Mesendoderm (in vitro differentiated cells): ENCODE data around the gene ALDH1L2.

Source experiments
- DNase-seq: peaks from one replicate; pipeline ENCODE4 v3.0.0; 2013
- H2AK5ac ChIP-seq: 2 replicates; pipeline ENCODE4 v1.6.1; 2013; ENCODE audit warnings: low read length, inconsistent platforms
- H2BK120ac ChIP-seq: 2 replicates; pipeline ENCODE4 v1.6.1; 2013; ENCODE audit warnings: low read depth, mild to moderate bottlenecking, low read length, moderate library complexity, mixed read lengths
- H2BK15ac ChIP-seq: replicated peaks from 2 replicates; pipeline ENCODE4 v1.6.1; 2013; ENCODE audit warnings: low read depth, mild to moderate bottlenecking, moderate library complexity
- H2BK5ac ChIP-seq: 2 replicates; pipeline ENCODE4 v1.6.1; 2013; ENCODE audit warnings: low read length, inconsistent platforms
- H3K18ac ChIP-seq: 2 replicates; pipeline ENCODE4 v1.6.1; 2013; ENCODE audit warnings: mild to moderate bottlenecking, low read length, mixed read lengths
- H3K23ac ChIP-seq: one replicate; pipeline ENCODE4 v1.6.1; 2013; ENCODE audit warnings: low read length
- H3K27ac ChIP-seq: 2 replicates; pipeline ENCODE4 v1.5.1; 2013; ENCODE audit warnings: low read depth, mild to moderate bottlenecking, inconsistent platforms, low read length, moderate library complexity
- H3K27me3 ChIP-seq: 2 replicates; pipeline ENCODE4 v1.6.1; 2013; ENCODE audit warnings: low read length, control low read depth, mild to moderate bottlenecking, inconsistent platforms; ENCODE audit not compliant: insufficient read depth, poor library complexity
- H3K36me3 ChIP-seq: 2 replicates; pipeline ENCODE4 v1.6.1; 2013; ENCODE audit warnings: low read length, inconsistent platforms; ENCODE audit not compliant: control insufficient read depth, insufficient read depth
- H3K4ac ChIP-seq: one replicate; pipeline ENCODE4 v1.6.1; 2013; ENCODE audit warnings: low read depth, mild to moderate bottlenecking, low read length, moderate library complexity
- H3K4me1 ChIP-seq: 2 replicates; pipeline ENCODE4 v1.6.1; 2013; ENCODE audit warnings: low read depth, low read length, inconsistent platforms; ENCODE audit not compliant: control insufficient read depth
- H3K4me2 ChIP-seq: 2 replicates; pipeline ENCODE4 v1.6.1; 2013; ENCODE audit warnings: low read length
- H3K4me3 ChIP-seq: 2 replicates; pipeline ENCODE4 v1.5.1; 2013; ENCODE audit warnings: mild to moderate bottlenecking, low read length
- H3K56ac ChIP-seq: one replicate; pipeline ENCODE4 v1.6.1; 2013; ENCODE audit warnings: low read length
- H3K79me1 ChIP-seq: 2 replicates; pipeline ENCODE4 v1.6.1; 2013; ENCODE audit warnings: low read length, inconsistent platforms
- H3K79me2 ChIP-seq: 2 replicates; pipeline ENCODE4 v1.6.1; 2013; ENCODE audit warnings: mild to moderate bottlenecking, low read length; ENCODE audit not compliant: control insufficient read depth, insufficient read depth
- H3K9ac ChIP-seq: 2 replicates; pipeline ENCODE4 v1.6.1; 2013; ENCODE audit warnings: low read length, inconsistent platforms
- H4K5ac ChIP-seq: one replicate; pipeline ENCODE4 v1.6.1; 2013; ENCODE audit warnings: low read length
- H4K8ac ChIP-seq: one replicate; pipeline ENCODE4 v1.6.1; 2013; ENCODE audit warnings: low read depth, mild to moderate bottlenecking, control low read depth, low read length, moderate library complexity
- WGBS: extraction: QIAGEN DNeasy Blood & Tissue Kit; methylation state at CpG from one replicate; pipeline ENCODE4 v1.1.7; 2013; ENCODE audit warnings: low lambda C conversion rate, missing lambda C conversion rate; ENCODE audit not compliant: insufficient coverage; ENCODE audit errors: extremely low coverage; 5-methylcytosine and 5-hydroxymethylcytosine counted together

Gene ALDH1L2

GRCh38 chr12:105057174-105057573 lies 27.1 kb downstream of the ALDH1L2 start:
- Histone ChIP-seq H3K23ac (no peak overlapping the region), H3K4ac (no peak overlapping the region), H3K4me2 (no peak overlapping the region), H3K4me1 (no peaks in the 10 kb centered on the region), H3K27ac (no peak overlapping the region), H3K56ac (no peak overlapping the region), H3K27me3 (no peaks in the 10 kb centered on the region), H3K18ac (no peak overlapping the region), H4K5ac (no peak overlapping the region), H2BK15ac (no peak overlapping the region), H3K36me3 (peaks cover 2% of the 10 kb centered on the region), H3K79me2 (no peaks in the 10 kb centered on the region), H4K8ac (no peak overlapping the region), H3K9ac (no peak overlapping the region), H2BK5ac (no peak overlapping the region), H2AK5ac (no peak overlapping the region), H3K4me3 (no peak overlapping the region), H3K79me1 (no peaks in the 10 kb centered on the region), H2BK120ac (no peak overlapping the region)
- WGBS = no CpG with 5 or more reads among the region's 2 CpGs
- no peak for DNase-seq

- Histone ChIP-seq H3K36me3 (no peaks in the 10 kb centered on the region), H2BK15ac (no peak overlapping the region), H3K79me1 (no peaks in the 10 kb centered on the region), H3K27me3 (no peaks in the 10 kb centered on the region), H3K4me2 (no peak overlapping the region), H2AK5ac (no peak overlapping the region), H3K9ac (no peak overlapping the region), H3K56ac (no peak overlapping the region), H2BK120ac (no peak overlapping the region), H3K4ac (no peak overlapping the region), H2BK5ac (no peak overlapping the region), H3K79me2 (no peaks in the 10 kb centered on the region), H4K8ac (no peak overlapping the region), H3K4me1 (no peaks in the 10 kb centered on the region), H4K5ac (no peak overlapping the region), H3K27ac (no peak overlapping the region), H3K23ac (no peak overlapping the region), H3K18ac (no peak overlapping the region), H3K4me3 (no peak overlapping the region)
- no CpG with 5 or more reads among the region's 2 CpGs for WGBS
- peak; percentile 81 for DNase-seq
These were observed 31.1 kb downstream of the ALDH1L2 start for GRCh38 chr12:105053116-105053572.

GRCh38 chr12:105051981-105052380 lies 32.3 kb downstream of the ALDH1L2 start:
- Histone ChIP-seq H4K5ac (no peak overlapping the region), H2BK5ac (no peak overlapping the region), H3K79me1 (no peaks in the 10 kb centered on the region), H3K27ac (no peak overlapping the region), H3K56ac (no peak overlapping the region), H3K18ac (no peak overlapping the region), H2AK5ac (no peak overlapping the region), H2BK120ac (no peak overlapping the region), H3K23ac (no peak overlapping the region), H3K79me2 (no peaks in the 10 kb centered on the region), H4K8ac (no peak overlapping the region), H3K27me3 (no peaks in the 10 kb centered on the region), H3K4me1 (no peaks in the 10 kb centered on the region), H3K36me3 (no peaks in the 10 kb centered on the region), H2BK15ac (no peak overlapping the region), H3K4ac (no peak overlapping the region), H3K4me3 (no peak overlapping the region), H3K4me2 (no peak overlapping the region), H3K9ac (no peak overlapping the region)
- no peak for DNase-seq
- no CpG with 5 or more reads among the region's 4 CpGs for WGBS

- no peak overlapping the region for H3K56ac ChIP-seq
- no peaks in the 10 kb centered on the region for H3K79me2 ChIP-seq
- H3K4me1 ChIP-seq = no peaks in the 10 kb centered on the region
- no CpG with 5 or more reads among the region's 1 CpG for WGBS
- H3K79me1 ChIP-seq = no peaks in the 10 kb centered on the region
- no peak overlapping the region for H2BK5ac ChIP-seq
- DNase-seq = no peak
- no peak overlapping the region for H3K4ac ChIP-seq
- no peak overlapping the region for H2AK5ac ChIP-seq
- H3K18ac ChIP-seq = no peak overlapping the region
- H3K9ac ChIP-seq = no peak overlapping the region
- no peak overlapping the region for H3K23ac ChIP-seq
- H2BK15ac ChIP-seq = no peak overlapping the region
- no peak overlapping the region for H3K4me3 ChIP-seq
- H4K8ac ChIP-seq = no peak overlapping the region
- no peak overlapping the region for H3K27ac ChIP-seq
- H3K4me2 ChIP-seq = no peak overlapping the region
- no peak overlapping the region for H2BK120ac ChIP-seq
- H3K36me3 ChIP-seq = no peaks in the 10 kb centered on the region
- H4K5ac ChIP-seq = no peak overlapping the region
- no peaks in the 10 kb centered on the region for H3K27me3 ChIP-seq
These were observed 35.9 kb downstream of the ALDH1L2 start for GRCh38 chr12:105048315-105048714.

- Histone ChIP-seq H2BK120ac (no peak overlapping the region), H2BK5ac (no peak overlapping the region), H3K4me3 (no peak overlapping the region), H3K4me2 (no peak overlapping the region), H3K23ac (no peak overlapping the region), H3K4ac (no peak overlapping the region), H3K9ac (no peak overlapping the region), H2BK15ac (no peak overlapping the region), H3K56ac (no peak overlapping the region), H3K27ac (no peak overlapping the region), H3K27me3 (no peaks in the 10 kb centered on the region), H3K18ac (no peak overlapping the region), H3K4me1 (no peaks in the 10 kb centered on the region), H3K36me3 (no peaks in the 10 kb centered on the region), H3K79me1 (no peaks in the 10 kb centered on the region), H4K5ac (no peak overlapping the region), H2AK5ac (no peak overlapping the region), H3K79me2 (no peaks in the 10 kb centered on the region), H4K8ac (no peak overlapping the region)
- DNase-seq = no peak
- no CpG with 5 or more reads among the region's 1 CpG for WGBS
These were observed 37.0 kb downstream of the ALDH1L2 start for GRCh38 chr12:105047308-105047707.

GRCh38 chr12:105041186-105041585 lies 43.1 kb downstream of the ALDH1L2 start:
- Histone ChIP-seq H2AK5ac (no peak overlapping the region), H3K9ac (no peak overlapping the region), H3K23ac (no peak overlapping the region), H3K4me1 (no peaks in the 10 kb centered on the region), H3K4me3 (no peak overlapping the region), H3K18ac (no peak overlapping the region), H3K4ac (no peak overlapping the region), H3K27ac (no peak overlapping the region), H3K79me1 (no peaks in the 10 kb centered on the region), H2BK5ac (no peak overlapping the region), H4K8ac (no peak overlapping the region), H3K4me2 (no peak overlapping the region), H4K5ac (no peak overlapping the region), H3K27me3 (no peaks in the 10 kb centered on the region), H2BK120ac (no peak overlapping the region), H3K56ac (no peak overlapping the region), H3K79me2 (no peaks in the 10 kb centered on the region), H2BK15ac (no peak overlapping the region), H3K36me3 (no peaks in the 10 kb centered on the region)
- DNase-seq = no peak
- no CpG with 5 or more reads among the region's 3 CpGs for WGBS
